ENCODE measurements around the gene SPOCD1.

- TF ChIP-seq SPI1 (IDR thresholded peaks at IDR 0.05; ENCODE audit: borderline replicate concordance, low read depth) (no peak), CTCF (IDR thresholded peaks at IDR 0.05; ENCODE audit: insufficient read depth, low read length) (no peak), POLR2AphosphoS5 (IDR thresholded peaks at IDR 0.05; ENCODE audit: low read depth) (no peak), GABPA (IDR thresholded peaks at IDR 0.05; ENCODE audit: low read depth) (no peak)
These were observed 46.2 kb upstream of the SPOCD1 start for GRCh38 chr1:31862071-31862470.

Measured in HL-60 (cell line).